ENCODE measurements around the gene MUTYH.
"Not testable (repeated sequence)": the region's sequence is repeated elsewhere in the genome, so short reads cannot be mapped to it uniquely, and the experiment has no call there.

MUTYH gene

DNA sequence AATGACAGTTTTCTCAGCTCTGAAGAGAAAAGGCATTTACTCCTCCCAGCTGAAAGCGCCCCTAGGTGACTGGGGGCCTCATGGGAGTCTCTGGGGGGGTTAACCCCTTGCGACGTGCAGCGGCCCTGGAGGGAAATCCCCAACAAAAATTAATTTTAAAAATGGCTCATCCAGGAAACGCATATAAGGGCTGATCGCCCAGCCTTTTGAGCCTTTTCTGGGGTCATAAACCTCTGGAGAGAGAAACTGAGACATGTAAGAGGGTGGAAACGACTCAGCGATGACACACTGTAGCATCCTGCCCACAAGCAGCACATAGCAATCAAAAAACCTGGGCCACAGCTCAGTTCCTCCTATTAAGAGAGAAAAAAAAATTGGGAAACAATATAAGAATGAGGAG is 33.9 kb downstream of the MUTYH start:
- Histone ChIP-seq H3K27me3 (ENCODE audit: control insufficient read depth, insufficient read depth, low read length) (no peaks in the 10 kb centered on the region), H3K36me3 (ENCODE audit: control insufficient read depth, insufficient read depth, low read length) (no peaks in the 10 kb centered on the region), H3K9me3 (ENCODE audit: control insufficient read depth, insufficient read depth, low read length) (no peaks in the 10 kb centered on the region), H3K4me1 (ENCODE audit: control insufficient read depth, insufficient read depth, low read length) (peaks cover 34% of the 10 kb centered on the region), H3K4me3 (ENCODE audit: low read depth, low read length) (peak overlapping the region; percentile 4), H3K9ac (ENCODE audit: low read depth, low read length) (peak overlapping the region; percentile 14)

- no peaks in the 10 kb centered on the region for H3K9me3 ChIP-seq (ENCODE audit: control insufficient read depth, insufficient read depth, low read length)
- no peaks in the 10 kb centered on the region for H3K27me3 ChIP-seq (ENCODE audit: control insufficient read depth, insufficient read depth, low read length)
- no peaks in the 10 kb centered on the region for H3K36me3 ChIP-seq (ENCODE audit: control insufficient read depth, insufficient read depth, low read length)
- H3K4me3 ChIP-seq (ENCODE audit: low read depth, low read length): peak overlapping the region; percentile 90
- H3K4me1 ChIP-seq (ENCODE audit: control insufficient read depth, insufficient read depth, low read length): peaks cover 34% of the 10 kb centered on the region
- no peak overlapping the region for H3K9ac ChIP-seq (ENCODE audit: low read depth, low read length)
These were observed 35.0 kb downstream of the MUTYH start for GRCh38 chr1:45305231-45305630.

DNA sequence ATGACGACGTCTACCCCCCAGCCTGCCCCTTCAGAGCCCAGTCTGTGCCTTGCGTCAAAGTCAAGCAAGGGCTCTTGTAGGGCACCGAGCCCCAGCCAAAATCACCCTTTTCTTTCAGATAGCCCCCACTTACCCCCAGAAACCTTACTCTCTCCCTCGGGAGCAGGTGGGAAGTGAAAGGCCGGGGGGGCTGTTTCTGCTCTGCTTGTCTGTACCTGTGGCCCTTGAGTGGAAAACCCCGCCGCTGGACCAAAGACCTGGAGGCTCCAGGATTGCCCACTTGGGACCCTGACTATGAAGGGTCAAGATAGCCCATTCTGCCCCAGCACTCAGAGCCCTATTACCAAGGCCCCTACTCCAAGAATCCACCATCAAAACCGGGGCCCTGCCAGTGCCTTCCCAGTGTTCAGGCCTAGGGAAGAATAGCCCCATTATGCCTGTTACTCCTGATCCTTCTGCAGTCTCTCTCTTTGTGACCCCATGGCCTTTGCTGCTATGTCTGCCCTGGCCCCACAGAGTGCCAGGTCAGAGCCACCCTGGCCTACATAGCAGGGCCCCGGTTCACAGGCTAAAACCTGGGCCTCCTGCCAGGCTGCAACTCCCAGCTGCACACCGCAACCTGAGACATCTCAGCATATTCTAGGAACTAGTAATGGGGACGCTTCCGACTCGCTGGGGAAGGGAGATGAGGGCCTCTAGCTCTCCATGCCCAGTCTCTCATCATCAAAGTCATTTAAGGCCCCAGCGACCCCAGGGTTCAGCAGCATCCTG is 35.7 kb downstream of the MUTYH start:
- no peaks in the 10 kb centered on the region for H3K36me3 ChIP-seq (ENCODE audit: control insufficient read depth, insufficient read depth, low read length)
- peak overlapping the region; percentile 90 for H3K4me3 ChIP-seq (ENCODE audit: low read depth, low read length)
- H3K4me1 ChIP-seq (ENCODE audit: control insufficient read depth, insufficient read depth, low read length): peaks cover 34% of the 10 kb centered on the region
- no peaks in the 10 kb centered on the region for H3K27me3 ChIP-seq (ENCODE audit: control insufficient read depth, insufficient read depth, low read length)
- peak overlapping the region; percentile 88 for H3K9ac ChIP-seq (ENCODE audit: low read depth, low read length)
- no peaks in the 10 kb centered on the region for H3K9me3 ChIP-seq (ENCODE audit: control insufficient read depth, insufficient read depth, low read length)

- no peaks in the 10 kb centered on the region for H3K36me3 ChIP-seq (ENCODE audit: control insufficient read depth, insufficient read depth, low read length)
- peaks cover 34% of the 10 kb centered on the region for H3K4me1 ChIP-seq (ENCODE audit: control insufficient read depth, insufficient read depth, low read length)
- no peaks in the 10 kb centered on the region for H3K27me3 ChIP-seq (ENCODE audit: control insufficient read depth, insufficient read depth, low read length)
- no peaks in the 10 kb centered on the region for H3K9me3 ChIP-seq (ENCODE audit: control insufficient read depth, insufficient read depth, low read length)
- peak overlapping the region; percentile 88 for H3K9ac ChIP-seq (ENCODE audit: low read depth, low read length)
- H3K4me3 ChIP-seq (ENCODE audit: low read depth, low read length): peak overlapping the region; percentile 90
These were observed 36.5 kb downstream of the MUTYH start for GRCh38 chr1:45303520-45304310.

- peak overlapping the region; percentile 70 for H3K9ac ChIP-seq (ENCODE audit: low read depth, low read length)
- H3K27me3 ChIP-seq (ENCODE audit: control insufficient read depth, insufficient read depth, low read length): no peaks in the 10 kb centered on the region
- no peaks in the 10 kb centered on the region for H3K36me3 ChIP-seq (ENCODE audit: control insufficient read depth, insufficient read depth, low read length)
These were observed 37.6 kb downstream of the MUTYH start for GRCh38 chr1:45302505-45303150.

GRCh38 chr1:45300669-45300997 is 39.6 kb downstream of the MUTYH start:
- H3K4me1 ChIP-seq (ENCODE audit: control insufficient read depth, insufficient read depth, low read length): peaks cover 22% of the 10 kb centered on the region
- H3K9me3 ChIP-seq (ENCODE audit: control insufficient read depth, insufficient read depth, low read length): no peaks in the 10 kb centered on the region
- H3K4me3 ChIP-seq (ENCODE audit: low read depth, low read length): no peak overlapping the region
- H3K9ac ChIP-seq (ENCODE audit: low read depth, low read length): no peak overlapping the region
- no peaks in the 10 kb centered on the region for H3K27me3 ChIP-seq (ENCODE audit: control insufficient read depth, insufficient read depth, low read length)
- no peaks in the 10 kb centered on the region for H3K36me3 ChIP-seq (ENCODE audit: control insufficient read depth, insufficient read depth, low read length)

More at GRCh38 chr1:45302505-45303150, 37.6 kb downstream of the MUTYH start:
- peaks cover 37% of the 10 kb centered on the region for H3K4me1 ChIP-seq (ENCODE audit: control insufficient read depth, insufficient read depth, low read length)
- H3K9me3 ChIP-seq (ENCODE audit: control insufficient read depth, insufficient read depth, low read length): no peaks in the 10 kb centered on the region
- peak overlapping the region; percentile 64 for H3K4me3 ChIP-seq (ENCODE audit: low read depth, low read length)

DNA sequence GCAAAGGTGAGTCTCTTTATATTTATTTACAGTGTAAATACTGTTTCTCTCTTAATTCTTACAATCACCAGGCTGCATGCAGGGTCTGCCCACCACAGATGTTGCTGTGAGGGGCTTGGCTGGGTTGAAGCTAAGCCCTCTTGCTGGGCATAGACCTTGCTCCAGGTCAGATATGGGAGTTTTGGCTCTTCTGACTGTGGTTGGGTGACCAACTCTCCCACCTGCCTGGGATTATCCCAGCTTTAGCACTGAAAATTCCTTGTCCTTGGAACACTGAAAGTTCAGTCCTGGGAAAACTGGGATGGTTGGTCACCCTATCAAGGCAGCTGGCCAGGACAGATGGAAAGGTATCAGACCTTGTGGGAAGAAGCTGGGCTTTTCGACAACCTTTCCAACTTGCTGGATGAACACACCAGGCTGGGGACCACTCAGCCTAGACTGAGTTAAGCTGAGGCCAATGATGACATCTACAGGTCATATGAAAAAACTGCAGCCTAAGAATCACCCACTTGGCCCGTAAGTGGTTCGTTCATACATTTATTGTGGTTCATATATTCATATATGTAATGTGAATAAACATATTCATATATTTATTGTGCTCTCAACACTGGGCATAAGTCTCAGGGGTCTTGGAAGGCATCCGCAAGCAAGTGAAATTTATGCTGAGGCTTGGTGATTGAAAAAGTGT is 40.1 kb downstream of the MUTYH start:
- Histone ChIP-seq H3K9ac (ENCODE audit: low read depth, low read length) (no peak overlapping the region), H3K9me3 (ENCODE audit: control insufficient read depth, insufficient read depth, low read length) (no peaks in the 10 kb centered on the region), H3K4me3 (ENCODE audit: low read depth, low read length) (no peak overlapping the region), H3K27me3 (ENCODE audit: control insufficient read depth, insufficient read depth, low read length) (no peaks in the 10 kb centered on the region), H3K36me3 (ENCODE audit: control insufficient read depth, insufficient read depth, low read length) (no peaks in the 10 kb centered on the region), H3K4me1 (ENCODE audit: control insufficient read depth, insufficient read depth, low read length) (peaks cover 17% of the 10 kb centered on the region)

DNA sequence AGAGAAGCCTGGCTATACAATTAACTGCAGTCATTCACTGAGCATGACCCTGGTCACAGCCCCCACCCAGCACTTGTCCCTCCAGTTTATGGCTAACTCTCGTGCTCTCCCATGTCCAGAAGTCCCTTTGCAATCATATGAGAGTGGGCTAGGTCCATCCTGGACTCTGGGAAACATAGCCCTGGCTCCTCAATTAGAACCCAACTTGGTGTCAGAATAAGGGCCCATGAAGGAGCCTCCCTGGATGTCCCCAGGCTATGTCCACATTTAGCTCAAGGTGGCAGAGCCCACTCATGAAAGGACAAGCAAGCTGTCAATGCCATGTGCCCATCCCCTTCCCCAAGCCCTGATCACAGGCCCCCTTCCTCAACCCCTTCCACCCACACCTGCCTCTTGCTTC is 40.9 kb downstream of the MUTYH start:
- Histone ChIP-seq H3K9ac (ENCODE audit: low read depth, low read length) (no peak overlapping the region), H3K9me3 (ENCODE audit: control insufficient read depth, insufficient read depth, low read length) (no peaks in the 10 kb centered on the region), H3K27me3 (ENCODE audit: control insufficient read depth, insufficient read depth, low read length) (no peaks in the 10 kb centered on the region), H3K36me3 (ENCODE audit: control insufficient read depth, insufficient read depth, low read length) (no peaks in the 10 kb centered on the region), H3K4me3 (ENCODE audit: low read depth, low read length) (no peak overlapping the region), H3K4me1 (ENCODE audit: control insufficient read depth, insufficient read depth, low read length) (peaks cover 10% of the 10 kb centered on the region)

DNA sequence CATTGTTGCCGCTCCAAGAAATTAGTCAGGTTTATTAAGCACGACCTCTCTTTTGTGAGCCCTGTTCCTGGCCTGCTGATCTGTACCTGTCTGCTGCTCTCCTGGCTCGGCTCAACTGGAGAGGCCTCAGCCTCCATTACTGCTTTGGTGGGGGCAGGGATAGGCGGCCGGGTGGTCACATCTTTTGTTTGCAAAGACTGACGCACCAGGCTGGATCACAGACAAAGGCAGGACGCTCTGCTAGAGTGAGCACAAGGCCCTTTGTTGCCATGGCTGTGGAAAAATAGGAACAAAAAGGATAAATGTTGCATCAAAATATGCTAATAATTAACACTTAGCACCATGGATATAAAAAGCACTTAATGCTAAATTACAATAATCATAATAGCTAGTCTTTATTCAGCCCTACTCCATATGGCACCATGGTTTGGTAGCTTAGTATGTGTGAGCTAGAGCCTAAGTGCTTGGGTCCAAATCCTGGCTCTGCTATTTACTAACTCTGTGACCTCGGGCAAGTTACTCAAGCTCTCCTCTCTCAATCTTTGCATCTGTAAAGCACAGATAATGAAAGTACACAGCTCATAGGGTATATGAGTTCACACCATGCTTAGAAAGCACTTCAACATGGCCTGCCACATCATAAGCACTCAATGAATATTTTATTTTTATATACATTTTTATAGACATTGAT is 42.4 kb downstream of the MUTYH start:
- no peak overlapping the region for H3K4me3 ChIP-seq (ENCODE audit: low read depth, low read length)
- H3K9me3 ChIP-seq (ENCODE audit: control insufficient read depth, insufficient read depth, low read length): no peaks in the 10 kb centered on the region
- H3K27me3 ChIP-seq (ENCODE audit: control insufficient read depth, insufficient read depth, low read length): no peaks in the 10 kb centered on the region
- H3K9ac ChIP-seq (ENCODE audit: low read depth, low read length): no peak overlapping the region
- H3K4me1 ChIP-seq (ENCODE audit: control insufficient read depth, insufficient read depth, low read length): peaks cover 10% of the 10 kb centered on the region
- no peaks in the 10 kb centered on the region for H3K36me3 ChIP-seq (ENCODE audit: control insufficient read depth, insufficient read depth, low read length)

GRCh38 chr1:45291716-45292115 is 48.5 kb downstream of the MUTYH start:
- Histone ChIP-seq H3K9ac (ENCODE audit: low read depth, low read length) (no peak overlapping the region), H3K27me3 (ENCODE audit: control insufficient read depth, insufficient read depth, low read length) (no peaks in the 10 kb centered on the region), H3K4me1 (ENCODE audit: control insufficient read depth, insufficient read depth, low read length) (no peaks in the 10 kb centered on the region), H3K4me3 (ENCODE audit: low read depth, low read length) (no peak overlapping the region), H3K36me3 (ENCODE audit: control insufficient read depth, insufficient read depth, low read length) (no peaks in the 10 kb centered on the region), H3K9me3 (ENCODE audit: control insufficient read depth, insufficient read depth, low read length) (no peaks in the 10 kb centered on the region)

DNA sequence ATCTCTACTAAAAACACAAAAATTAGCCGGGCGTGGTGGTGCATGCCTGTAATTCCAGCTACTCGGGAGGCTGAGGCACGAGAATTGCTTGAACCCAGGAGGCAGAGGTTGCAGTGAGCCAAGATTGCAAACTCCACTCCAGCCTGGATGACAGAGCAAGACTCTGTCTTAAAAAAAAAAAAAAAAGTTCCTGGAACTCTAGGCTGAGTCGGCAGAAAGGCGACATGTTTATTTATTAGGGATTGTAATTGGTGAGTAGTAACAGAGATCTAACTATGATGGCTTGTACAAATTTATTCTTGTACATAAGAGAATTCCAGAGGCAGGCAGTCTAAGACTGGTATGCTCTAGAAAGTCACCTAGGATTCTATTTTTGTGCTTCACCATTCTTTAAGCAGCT is 49.2 kb downstream of the MUTYH start:
- not testable (repeated sequence) for H3K4me1 ChIP-seq (ENCODE audit: control insufficient read depth, insufficient read depth, low read length); H3K36me3 ChIP-seq (ENCODE audit: control insufficient read depth, insufficient read depth, low read length); H3K27me3 ChIP-seq (ENCODE audit: control insufficient read depth, insufficient read depth, low read length); H3K4me3 ChIP-seq (ENCODE audit: low read depth, low read length); H3K9ac ChIP-seq (ENCODE audit: low read depth, low read length); H3K9me3 ChIP-seq (ENCODE audit: control insufficient read depth, insufficient read depth, low read length)
